Measurements from ENCODE around the gene TMEM87A.
"Not testable (repeated sequence)": the region's sequence is repeated elsewhere in the genome, so short reads cannot be mapped to it uniquely, and the experiment has no call there.

DNA sequence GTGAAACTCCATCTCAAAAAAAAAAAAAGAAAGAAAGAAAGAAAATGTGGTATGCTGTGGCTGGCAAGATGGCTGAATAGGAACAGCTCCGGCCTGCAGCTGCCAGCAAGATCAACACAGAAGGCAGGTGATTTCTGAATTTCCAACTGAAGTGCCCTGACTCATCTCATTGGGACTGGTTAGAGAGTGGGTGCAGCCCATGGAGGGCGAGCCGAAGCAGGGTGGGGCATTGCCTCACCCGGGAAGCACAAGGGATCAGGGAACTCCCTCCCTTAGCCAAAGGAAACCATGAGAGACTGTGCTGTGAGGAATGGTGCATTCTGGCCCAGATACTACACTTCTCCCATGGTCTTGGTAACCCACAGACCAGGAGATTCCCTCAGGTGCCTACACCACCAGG lies 27.8 kb upstream of the TMEM87A start:
- TF ChIP-seq, protein P1, sequence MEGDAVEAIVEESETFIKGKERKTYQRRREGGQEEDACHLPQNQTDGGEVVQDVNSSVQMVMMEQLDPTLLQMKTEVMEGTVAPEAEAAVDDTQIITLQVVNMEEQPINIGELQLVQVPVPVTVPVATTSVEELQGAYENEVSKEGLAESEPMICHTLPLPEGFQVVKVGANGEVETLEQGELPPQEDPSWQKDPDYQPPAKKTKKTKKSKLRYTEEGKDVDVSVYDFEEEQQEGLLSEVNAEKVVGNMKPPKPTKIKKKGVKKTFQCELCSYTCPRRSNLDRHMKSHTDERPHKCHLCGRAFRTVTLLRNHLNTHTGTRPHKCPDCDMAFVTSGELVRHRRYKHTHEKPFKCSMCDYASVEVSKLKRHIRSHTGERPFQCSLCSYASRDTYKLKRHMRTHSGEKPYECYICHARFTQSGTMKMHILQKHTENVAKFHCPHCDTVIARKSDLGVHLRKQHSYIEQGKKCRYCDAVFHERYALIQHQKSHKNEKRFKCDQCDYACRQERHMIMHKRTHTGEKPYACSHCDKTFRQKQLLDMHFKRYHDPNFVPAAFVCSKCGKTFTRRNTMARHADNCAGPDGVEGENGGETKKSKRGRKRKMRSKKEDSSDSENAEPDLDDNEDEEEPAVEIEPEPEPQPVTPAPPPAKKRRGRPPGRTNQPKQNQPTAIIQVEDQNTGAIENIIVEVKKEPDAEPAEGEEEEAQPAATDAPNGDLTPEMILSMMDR (conservative IDR thresholded peaks at IDR 0.05; ENCODE audit: low read depth, low read length), result not testable (repeated sequence)
- not testable (repeated sequence) for TF ChIP-seq EZH2 (IDR thresholded peaks at IDR 0.05; ENCODE audit: low read length, unreplicated experiment); EZH2phosphoT487 (IDR thresholded peaks at IDR 0.05; ENCODE audit: borderline replicate concordance, low read length)
